Activated T-cell treated with anti-CD3 and anti-CD28 coated beads, Interleukin-2, amount 50 U/mL, for 4 hours (primary cell): ENCODE data around the gene SRD5A1. TPM values are rescaled to one million over a fixed set of nuclear protein-coding genes. Genes with fewer than 3 reads are reported as not detected.

ENCODE experiments used
- ATAC-seq, 2 donors: fragments of 200-7000 bp; cut with Tn5 transposase; one replicate each; pipeline ENCODE4 v1.10.0; 2021
- DNase-seq: peaks from one replicate; pipeline ENCODE4 v3.0.0-alpha.2; 2020
- H3K27me3 Mint-ChIP-seq: one replicate; pipeline ENCODE4 v1.8.0; 2021; ENCODE audit warnings: low read depth, mixed read lengths
- H3K36me3 Mint-ChIP-seq: one replicate; pipeline ENCODE4 v1.8.0; 2022; ENCODE audit warnings: mixed read lengths; ENCODE audit not compliant: insufficient read depth
- H3K4me1 Mint-ChIP-seq: one replicate; pipeline ENCODE4 v1.8.0; 2021; ENCODE audit warnings: low read depth, mixed read lengths
- H3K4me3 Mint-ChIP-seq: one replicate; pipeline ENCODE4 v1.8.0; 2021; ENCODE audit warnings: mild to moderate bottlenecking, moderate library complexity, mixed read lengths
- H3K9me3 Mint-ChIP-seq: one replicate; pipeline ENCODE4 v1.8.0; 2021; ENCODE audit warnings: mixed read lengths
- total RNA-seq, 3 donors: library from RNA; stranded (reverse); gene quantifications; one replicate each; pipeline ENCODE4 v1.2.1, GENCODE V29; 2021

SRD5A1 gene
- total RNA-seq, 3 donors from 2014 or later = 7.1 to 9.6 (median 8.8) TPM

GRCh38 chr5:6675784-6676491, 42.7 kb downstream of the SRD5A1 start:
- H3K36me3 Mint-ChIP-seq = no peaks in the 10 kb centered on the region
- DNase-seq = no peak

DNA sequence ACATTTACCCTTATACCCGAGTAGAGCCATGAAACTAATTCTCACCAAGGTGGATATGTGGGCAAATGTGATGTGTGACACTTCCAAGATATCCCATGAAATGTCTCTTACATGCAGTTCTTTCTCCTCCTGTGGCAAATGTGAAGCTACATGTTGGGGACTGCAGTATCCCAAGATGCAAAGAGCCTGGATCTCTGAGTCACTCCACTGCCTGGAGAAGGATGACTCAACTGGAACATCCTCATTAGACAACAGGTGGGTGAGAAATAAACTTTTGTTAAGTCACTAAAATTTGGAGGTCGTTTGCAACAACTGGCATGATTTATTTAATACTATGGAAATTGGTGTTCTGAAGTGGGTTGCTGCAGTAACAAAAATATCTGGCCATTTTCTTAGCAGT, 43.5 kb downstream of the SRD5A1 start:
- Mint-ChIP-seq H3K36me3 (no peaks in the 10 kb centered on the region), H3K4me3 (no peak overlapping the region), H3K27me3 (peaks cover 2% of the 10 kb centered on the region), H3K4me1 (no peaks in the 10 kb centered on the region), H3K9me3 (no peaks in the 10 kb centered on the region)
- DNase-seq (no peak), ATAC-seq (no peak)

More at GRCh38 chr5:6675784-6676491, 42.7 kb downstream of the SRD5A1 start:
- Mint-ChIP-seq H3K9me3 (no peaks in the 10 kb centered on the region), H3K4me1 (no peaks in the 10 kb centered on the region), H3K27me3 (no peaks in the 10 kb centered on the region), H3K4me3 (no peak overlapping the region)
- ATAC-seq = no peak

DNA sequence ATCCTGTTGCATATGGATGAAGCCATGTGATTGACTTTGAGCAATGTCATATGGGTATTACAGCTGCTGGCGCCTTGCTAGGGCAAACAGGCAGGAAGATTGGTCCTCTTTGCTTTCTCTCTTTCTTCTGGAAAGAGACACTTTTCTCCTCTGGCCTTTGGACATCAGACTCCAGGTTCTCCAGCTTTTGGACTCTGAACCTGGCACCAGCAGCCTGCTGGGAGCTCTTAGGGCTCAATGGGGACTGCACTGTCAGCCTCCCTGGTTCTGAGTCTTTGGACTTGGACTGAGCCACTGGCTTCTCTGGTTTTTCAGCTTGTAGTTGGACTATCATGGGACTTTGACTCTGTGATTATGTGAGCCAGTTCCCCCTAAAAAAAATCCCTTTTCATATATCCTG, 45.1 kb downstream of the SRD5A1 start:
- H3K4me1 Mint-ChIP-seq = no peaks in the 10 kb centered on the region
- no peaks in the 10 kb centered on the region for H3K9me3 Mint-ChIP-seq
- no peaks in the 10 kb centered on the region for H3K36me3 Mint-ChIP-seq
- H3K4me3 Mint-ChIP-seq = no peak overlapping the region
- ATAC-seq (no peak), DNase-seq (no peak)
- peaks cover 4% of the 10 kb centered on the region for H3K27me3 Mint-ChIP-seq

- Mint-ChIP-seq H3K36me3 (no peaks in the 10 kb centered on the region), H3K4me3 (no peak overlapping the region), H3K27me3 (peaks cover 21% of the 10 kb centered on the region), H3K4me1 (no peaks in the 10 kb centered on the region), H3K9me3 (no peaks in the 10 kb centered on the region)
- DNase-seq (no peak), ATAC-seq (no peak)
Measured at GRCh38 chr5:6680922-6681321, 47.7 kb downstream of the SRD5A1 start.

GRCh38 chr5:6681682-6682081, 48.4 kb downstream of the SRD5A1 start:
- ATAC-seq (no peak), DNase-seq (no peak)
- Mint-ChIP-seq H3K4me1 (peaks cover 2% of the 10 kb centered on the region), H3K27me3 (peaks cover 28% of the 10 kb centered on the region), H3K4me3 (no peak overlapping the region), H3K9me3 (no peaks in the 10 kb centered on the region), H3K36me3 (no peaks in the 10 kb centered on the region)

- no peak overlapping the region for H3K4me3 Mint-ChIP-seq
- ATAC-seq (no peak), DNase-seq (no peak)
- peaks cover 4% of the 10 kb centered on the region for H3K4me1 Mint-ChIP-seq
- no peaks in the 10 kb centered on the region for H3K9me3 Mint-ChIP-seq
- H3K27me3 Mint-ChIP-seq = peaks cover 30% of the 10 kb centered on the region
- no peaks in the 10 kb centered on the region for H3K36me3 Mint-ChIP-seq
Measured at GRCh38 chr5:6682239-6682638, 49.0 kb downstream of the SRD5A1 start.

DNA sequence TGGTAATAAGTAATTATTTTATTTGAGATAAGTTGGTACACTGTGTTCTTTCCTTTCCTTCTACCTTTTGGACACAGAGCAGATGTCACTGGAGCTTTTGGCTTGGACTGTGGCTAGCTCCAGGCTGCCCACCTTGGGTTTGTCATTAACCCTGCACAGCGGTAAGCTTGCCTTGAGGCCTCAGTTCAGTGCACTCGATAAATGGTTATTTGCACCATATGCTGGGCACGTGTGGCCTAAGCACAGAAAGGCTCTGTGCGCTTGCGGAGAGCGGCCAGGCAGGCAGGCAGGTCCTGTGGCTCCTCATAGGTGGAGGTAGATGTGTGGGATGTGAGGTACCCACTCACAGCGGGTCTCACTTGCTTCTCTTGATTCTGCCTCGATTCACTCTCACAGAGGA, 50.0 kb downstream of the SRD5A1 start:
- H3K9me3 Mint-ChIP-seq = no peaks in the 10 kb centered on the region
- peaks cover 6% of the 10 kb centered on the region for H3K4me1 Mint-ChIP-seq
- peaks cover 38% of the 10 kb centered on the region for H3K27me3 Mint-ChIP-seq
- ATAC-seq (no peak), DNase-seq (no peak)
- no peaks in the 10 kb centered on the region for H3K36me3 Mint-ChIP-seq
- H3K4me3 Mint-ChIP-seq = no peak overlapping the region

DNA sequence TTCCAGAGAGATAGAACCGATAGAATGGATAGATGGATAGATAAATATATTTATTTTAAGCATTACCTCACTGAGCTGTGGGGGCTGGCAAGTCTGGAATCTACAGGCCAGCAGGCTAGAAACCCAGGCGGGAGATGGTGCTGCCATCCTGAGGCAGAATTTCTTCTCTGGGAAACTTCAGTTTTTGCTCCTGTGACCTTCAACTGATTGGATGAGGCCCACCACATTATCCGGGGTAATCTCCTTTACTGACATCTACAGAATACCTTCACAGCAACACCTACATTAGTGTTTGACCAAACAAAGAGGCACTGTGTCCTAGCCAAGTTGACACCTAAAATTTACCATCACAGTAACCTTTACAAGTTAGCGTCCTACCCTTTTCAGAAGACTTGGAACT, 50.8 kb downstream of the SRD5A1 start:
- no peaks in the 10 kb centered on the region for H3K9me3 Mint-ChIP-seq
- H3K4me3 Mint-ChIP-seq = no peak overlapping the region
- H3K4me1 Mint-ChIP-seq = peaks cover 6% of the 10 kb centered on the region
- ATAC-seq = no peak
- peaks cover 38% of the 10 kb centered on the region for H3K27me3 Mint-ChIP-seq
- no peak for DNase-seq
- H3K36me3 Mint-ChIP-seq = no peaks in the 10 kb centered on the region

GRCh38 chr5:6686501-6686900, 53.3 kb downstream of the SRD5A1 start:
- H3K36me3 Mint-ChIP-seq = no peaks in the 10 kb centered on the region
- no peaks in the 10 kb centered on the region for H3K9me3 Mint-ChIP-seq
- peaks cover 47% of the 10 kb centered on the region for H3K27me3 Mint-ChIP-seq
- no peak for ATAC-seq
- peaks cover 6% of the 10 kb centered on the region for H3K4me1 Mint-ChIP-seq
- no peak overlapping the region for H3K4me3 Mint-ChIP-seq
- DNase-seq = no peak

DNA sequence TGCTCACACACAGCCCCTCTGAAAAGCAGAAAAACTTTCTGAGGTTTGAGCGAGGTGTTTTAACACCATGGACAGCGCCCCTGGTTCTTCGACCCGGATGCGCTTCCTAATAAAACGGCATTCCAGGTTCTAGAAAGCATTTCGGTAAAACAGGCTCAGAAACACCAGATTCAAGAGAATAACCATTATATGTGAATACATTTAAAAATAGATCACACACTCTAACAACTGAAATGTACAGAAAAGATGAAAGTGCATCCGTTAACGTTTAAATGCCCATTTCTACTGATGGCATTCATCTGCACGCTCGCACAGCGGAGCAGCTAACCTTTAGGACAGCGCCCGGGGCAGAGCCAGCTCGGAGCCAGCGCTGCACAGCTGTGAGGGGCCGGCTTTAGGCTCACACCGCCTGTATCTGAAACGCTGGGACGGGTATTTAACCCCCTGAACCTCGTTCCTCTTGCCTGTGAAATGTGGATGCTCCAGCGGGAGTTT, 53.7 kb downstream of the SRD5A1 start:
- no peaks in the 10 kb centered on the region for H3K9me3 Mint-ChIP-seq
- peak in 1 of 2 donors; percentile 40 for ATAC-seq
- H3K4me1 Mint-ChIP-seq = peaks cover 6% of the 10 kb centered on the region
- no peak overlapping the region for H3K4me3 Mint-ChIP-seq
- H3K27me3 Mint-ChIP-seq = peaks cover 43% of the 10 kb centered on the region
- no peak for DNase-seq
- no peaks in the 10 kb centered on the region for H3K36me3 Mint-ChIP-seq

DNA sequence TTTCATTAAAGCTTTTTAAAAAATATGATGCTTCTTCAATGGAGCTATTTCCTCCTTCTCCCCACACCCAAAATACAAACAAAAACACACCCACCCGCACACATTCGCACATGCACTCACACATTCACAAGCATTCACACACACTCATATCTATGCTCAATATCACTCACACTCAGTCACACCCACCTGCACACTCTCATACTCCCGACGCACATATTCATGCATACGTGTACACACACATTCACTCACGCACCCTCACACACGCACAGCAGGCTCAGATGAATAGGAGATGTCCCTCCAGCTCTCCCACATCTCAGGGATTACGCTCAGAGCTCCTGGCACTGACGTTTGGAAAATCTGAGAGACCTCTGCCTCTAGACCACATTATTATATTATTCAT, 54.3 kb downstream of the SRD5A1 start:
- Mint-ChIP-seq H3K36me3 (no peaks in the 10 kb centered on the region), H3K27me3 (peaks cover 46% of the 10 kb centered on the region), H3K9me3 (no peaks in the 10 kb centered on the region), H3K4me1 (peaks cover 6% of the 10 kb centered on the region), H3K4me3 (no peak overlapping the region)
- ATAC-seq (no peak), DNase-seq (no peak)

DNA sequence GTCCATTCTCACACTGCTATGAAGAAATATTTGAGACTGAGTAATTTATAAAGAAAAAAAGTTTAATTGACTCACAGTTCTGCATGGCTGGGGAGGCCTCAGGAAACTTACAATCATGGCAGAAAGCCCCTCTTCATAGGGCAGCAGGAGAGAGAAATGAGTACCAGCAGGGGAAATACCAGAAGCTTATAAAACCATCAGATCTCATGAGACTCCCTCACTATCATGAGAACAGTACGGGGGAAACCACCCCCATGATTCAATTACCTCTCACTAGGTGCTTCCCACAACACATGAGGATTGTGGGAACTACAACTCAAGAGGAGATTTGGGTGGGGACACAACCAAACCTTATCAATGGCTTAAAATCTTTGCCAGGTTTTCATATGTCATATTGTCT, 59.7 kb downstream of the SRD5A1 start:
- Mint-ChIP-seq H3K36me3 (no peaks in the 10 kb centered on the region), H3K27me3 (peaks cover 44% of the 10 kb centered on the region), H3K4me3 (no peak overlapping the region), H3K9me3 (no peaks in the 10 kb centered on the region), H3K4me1 (no peaks in the 10 kb centered on the region)
- ATAC-seq (peak; percentile 56 to 72), DNase-seq (no peak)

- no peaks in the 10 kb centered on the region for H3K9me3 Mint-ChIP-seq
- no peaks in the 10 kb centered on the region for H3K36me3 Mint-ChIP-seq
- H3K4me3 Mint-ChIP-seq = no peak overlapping the region
- peaks cover 45% of the 10 kb centered on the region for H3K27me3 Mint-ChIP-seq
- ATAC-seq = no peak
- no peaks in the 10 kb centered on the region for H3K4me1 Mint-ChIP-seq
- no peak for DNase-seq
Measured at GRCh38 chr5:6698696-6699095, 65.5 kb downstream of the SRD5A1 start.

GRCh38 chr5:6699357-6699756, 66.1 kb downstream of the SRD5A1 start:
- ATAC-seq (no peak), DNase-seq (no peak)
- Mint-ChIP-seq H3K9me3 (no peaks in the 10 kb centered on the region), H3K4me1 (no peaks in the 10 kb centered on the region), H3K36me3 (no peaks in the 10 kb centered on the region), H3K4me3 (no peak overlapping the region), H3K27me3 (peaks cover 40% of the 10 kb centered on the region)

DNA sequence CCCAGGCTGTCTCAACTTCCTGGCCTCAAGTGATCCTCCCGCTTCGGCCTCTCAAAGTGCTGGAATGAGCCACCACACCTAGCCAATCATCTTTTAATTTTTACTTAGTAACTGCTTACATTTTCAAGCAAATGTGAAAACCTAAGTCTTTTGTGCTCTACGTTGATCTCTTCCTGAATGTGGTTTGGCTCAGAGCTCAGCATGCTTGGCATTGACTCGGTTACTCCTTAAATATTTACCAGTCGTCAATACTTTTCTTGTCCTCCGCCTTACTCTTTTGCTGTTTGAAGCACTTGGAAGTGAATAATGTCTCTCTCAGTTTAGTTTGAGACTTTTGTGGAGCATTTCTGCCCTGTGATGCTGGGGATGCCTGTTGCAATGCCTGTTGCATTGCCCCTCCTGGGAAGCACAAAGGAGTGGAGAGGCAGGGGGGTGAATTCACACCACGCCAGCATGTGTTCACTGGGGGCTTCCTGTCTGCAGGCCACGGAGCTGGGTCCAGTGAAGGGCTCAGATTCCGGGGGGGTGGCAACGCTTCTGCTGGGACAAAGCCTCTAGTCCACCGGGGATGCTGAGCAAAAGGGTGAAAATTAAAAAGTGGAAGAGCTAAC, 66.9 kb downstream of the SRD5A1 start:
- H3K9me3 Mint-ChIP-seq = no peaks in the 10 kb centered on the region
- H3K4me1 Mint-ChIP-seq = no peaks in the 10 kb centered on the region
- no peak overlapping the region for H3K4me3 Mint-ChIP-seq
- no peaks in the 10 kb centered on the region for H3K36me3 Mint-ChIP-seq
- no peak for ATAC-seq
- DNase-seq = no peak
- H3K27me3 Mint-ChIP-seq = peaks cover 36% of the 10 kb centered on the region
